Measurements from ENCODE around the gene TPD52L1.

The TPD52L1 gene

DNA sequence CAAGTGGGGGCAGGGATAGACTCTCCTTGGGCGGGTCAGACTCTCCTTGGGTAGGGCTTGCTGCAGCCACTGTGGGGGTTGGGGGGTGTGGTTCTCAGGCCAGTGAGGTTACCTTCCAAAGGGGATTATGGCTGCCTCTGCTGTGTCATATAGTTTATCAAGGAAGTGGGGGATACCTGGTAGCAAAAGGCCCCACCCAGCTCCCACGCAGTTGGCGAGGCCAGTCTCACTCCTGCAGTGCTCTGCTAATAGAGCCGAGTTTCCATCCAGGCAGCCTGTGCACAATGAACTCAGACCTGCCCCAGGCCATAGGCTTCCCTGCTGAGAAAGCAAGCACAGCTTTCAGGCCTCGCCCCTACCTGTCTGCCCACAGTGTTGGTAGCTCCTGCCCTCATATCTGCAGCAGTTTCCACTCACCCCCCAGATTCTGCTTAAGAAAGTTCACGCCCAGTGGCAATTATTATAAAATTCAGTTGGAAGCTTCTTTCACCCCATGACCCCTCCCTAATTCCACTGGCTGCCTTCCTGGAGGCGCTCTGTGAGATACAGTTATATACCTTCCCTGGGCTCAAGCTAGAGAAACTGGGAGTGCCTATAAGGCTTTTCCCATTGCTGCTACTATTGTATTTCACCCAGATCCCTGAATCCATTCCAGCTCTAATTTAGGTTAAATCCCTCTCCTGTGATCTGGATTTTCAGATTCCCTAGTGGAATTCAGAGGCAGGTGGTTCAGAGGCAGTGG is 92.1 kb downstream of the TPD52L1 start:
- DNase-seq, result no peak

DNA sequence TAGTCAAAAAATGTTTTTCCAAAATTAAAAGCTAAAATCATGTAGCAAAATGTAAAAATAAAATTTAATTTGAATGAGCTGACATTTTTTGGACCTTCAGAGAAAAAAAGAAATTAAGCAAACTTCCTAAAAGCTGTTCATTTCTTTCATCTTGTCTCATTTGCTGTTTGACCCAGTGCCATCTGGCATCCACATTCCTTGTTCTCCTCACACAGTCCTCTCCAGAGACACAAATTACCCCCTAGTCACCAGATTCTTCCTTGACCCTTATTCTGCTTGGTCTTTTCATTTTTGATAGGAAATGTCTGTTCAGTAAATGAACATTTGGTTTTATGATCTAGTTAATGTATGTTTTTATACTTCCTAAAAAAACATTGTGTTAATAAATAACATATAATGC is 93.0 kb downstream of the TPD52L1 start:
- no peak for DNase-seq

DNA sequence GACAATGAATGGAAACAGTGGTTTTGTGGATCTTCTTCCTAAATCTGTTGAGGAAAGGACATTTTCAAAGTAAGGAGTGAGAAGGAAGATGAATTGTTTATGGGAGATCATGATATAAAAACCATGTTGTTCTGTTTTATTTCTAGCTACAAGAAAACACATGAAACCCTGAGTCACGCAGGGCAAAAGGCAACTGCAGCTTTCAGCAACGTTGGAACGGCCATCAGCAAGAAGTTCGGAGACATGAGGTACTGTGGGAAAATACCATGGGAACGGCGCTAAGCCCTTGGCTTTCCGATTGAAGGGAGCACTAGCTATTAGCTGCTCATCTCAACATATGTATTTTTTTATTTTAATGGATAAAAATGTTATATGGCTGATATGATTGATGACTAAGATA is 94.6 kb downstream of the TPD52L1 start:
- DNase-seq, result no peak

DNA sequence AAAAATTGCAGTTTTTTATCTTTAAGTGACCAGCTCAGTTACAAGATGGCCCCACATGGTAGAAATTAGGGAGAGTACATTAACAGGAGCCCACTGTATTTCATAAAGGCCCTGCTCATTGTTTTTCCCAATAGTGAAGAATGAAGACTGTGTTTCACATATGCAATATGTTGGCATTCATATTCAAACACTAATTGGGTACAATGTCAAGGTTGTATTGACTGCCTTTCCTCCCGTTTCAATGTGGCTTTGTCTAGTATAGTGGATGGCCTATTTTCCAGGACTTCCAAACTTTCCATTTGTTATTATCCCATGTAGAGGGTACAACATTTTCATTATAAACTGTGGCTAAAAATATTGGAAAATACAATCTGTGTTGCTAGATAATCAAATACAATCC is 96.9 kb downstream of the TPD52L1 start:
- DNase-seq, result no peak

DNA sequence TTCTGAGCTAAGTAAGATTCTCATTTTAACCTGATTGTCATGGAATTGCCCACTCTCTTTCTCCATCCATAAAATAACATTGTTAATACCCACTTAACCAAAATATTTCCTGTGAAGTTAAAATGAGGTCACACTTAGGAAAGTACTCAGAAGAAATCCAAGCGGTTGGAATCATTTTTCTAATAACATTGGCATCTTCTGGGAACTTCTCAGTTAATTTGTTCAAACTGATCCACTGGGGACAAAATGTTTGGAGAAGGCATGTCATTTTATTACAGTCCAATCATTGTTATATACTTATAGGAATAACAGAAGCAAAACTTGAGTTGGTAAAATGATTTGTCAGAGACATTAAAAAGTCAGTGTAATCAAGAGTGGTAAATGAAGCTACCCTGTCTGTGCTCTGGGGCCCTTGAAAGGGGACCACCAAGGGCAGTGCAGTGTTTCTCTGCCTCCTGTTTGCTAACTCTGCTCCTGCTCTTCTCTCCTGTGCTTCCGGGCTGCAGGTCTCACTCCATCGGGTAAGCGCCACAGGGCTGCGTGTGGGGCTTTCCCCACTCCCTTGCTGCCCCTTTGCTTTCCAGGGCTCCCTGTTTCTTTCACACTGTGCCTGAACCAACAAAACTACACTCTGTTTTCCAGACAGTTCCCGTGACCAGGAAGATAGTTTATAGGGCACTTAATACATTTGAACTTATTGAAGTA is 98.1 kb downstream of the TPD52L1 start:
- no peak for DNase-seq

DNA sequence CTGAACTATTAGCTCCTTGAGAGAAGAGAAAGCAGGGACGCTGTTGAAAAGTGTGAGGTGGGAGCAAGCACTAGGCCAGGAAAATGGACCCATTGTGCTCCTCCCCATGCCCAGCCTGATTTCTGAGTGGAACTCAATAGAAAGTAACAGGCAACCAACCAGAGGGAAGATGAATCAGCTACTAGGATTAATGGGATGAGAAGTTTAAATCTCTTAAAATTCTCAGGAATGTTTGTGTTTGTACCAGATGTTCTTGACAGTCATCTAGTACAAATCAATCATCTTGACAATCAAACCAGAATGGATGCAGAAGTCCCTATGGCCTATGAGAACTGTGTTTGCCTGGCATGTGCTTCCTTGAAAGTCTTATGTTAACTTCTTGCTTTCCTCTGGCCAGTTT is 99.3 kb downstream of the TPD52L1 start:
- no peak for DNase-seq

DNA sequence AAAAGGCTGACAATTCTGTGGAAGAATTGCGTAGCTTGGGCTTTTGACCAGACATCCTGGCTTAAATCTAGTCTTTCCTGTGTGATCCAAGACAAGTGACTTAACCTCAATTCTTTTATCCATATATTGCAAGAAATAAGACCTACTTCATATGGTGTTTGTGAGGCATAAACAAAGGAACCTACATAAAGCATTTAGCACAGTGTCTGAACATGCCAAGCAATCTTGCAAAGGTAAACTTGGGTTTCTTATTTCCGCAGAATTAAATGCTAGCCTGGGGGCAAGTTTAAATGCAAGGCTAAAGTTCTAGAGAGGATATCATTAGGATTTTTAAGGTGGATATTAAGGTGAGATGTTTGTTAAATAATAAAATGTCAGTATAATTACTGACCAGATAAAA is 100.3 kb downstream of the TPD52L1 start:
- no peak for DNase-seq

DNA sequence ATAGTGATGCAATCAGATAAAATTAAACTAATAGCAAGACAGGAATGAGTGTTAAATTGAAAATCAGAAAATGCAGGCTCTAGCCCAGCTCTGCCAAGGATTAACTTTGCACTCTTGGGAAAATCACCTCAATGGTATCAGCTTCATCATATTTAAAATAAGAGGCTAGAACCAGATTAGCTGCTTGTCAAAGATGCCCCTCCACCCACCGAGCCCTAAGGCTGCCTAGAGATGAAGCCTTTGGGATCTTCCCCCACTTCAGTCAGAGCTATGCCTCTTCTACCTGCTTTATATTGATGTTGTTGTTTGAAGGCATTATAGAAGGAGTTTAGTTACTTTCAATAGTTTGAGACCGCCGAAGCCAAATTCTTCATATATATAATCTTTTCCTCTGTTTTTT is 100.7 kb downstream of the TPD52L1 start:
- no peak for DNase-seq

DNA sequence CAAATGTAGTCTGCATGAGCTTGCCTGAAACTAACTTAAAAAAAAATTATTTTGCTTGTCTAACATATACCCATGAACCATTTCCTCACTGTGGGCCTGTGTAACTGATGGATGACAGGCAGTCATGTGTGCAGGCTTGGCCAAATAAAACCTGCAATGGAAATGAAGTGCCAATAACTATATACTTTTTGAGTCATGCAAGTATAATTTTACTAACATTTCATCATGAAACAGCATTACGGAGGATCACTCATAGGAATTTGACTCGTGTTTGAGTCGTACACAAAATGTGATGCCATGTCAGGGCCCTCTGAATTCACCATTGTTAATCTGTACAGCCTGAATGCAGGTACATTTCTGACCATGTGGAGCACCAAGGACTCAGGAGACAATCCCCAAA is 101.6 kb downstream of the TPD52L1 start:
- no peak for DNase-seq

DNA sequence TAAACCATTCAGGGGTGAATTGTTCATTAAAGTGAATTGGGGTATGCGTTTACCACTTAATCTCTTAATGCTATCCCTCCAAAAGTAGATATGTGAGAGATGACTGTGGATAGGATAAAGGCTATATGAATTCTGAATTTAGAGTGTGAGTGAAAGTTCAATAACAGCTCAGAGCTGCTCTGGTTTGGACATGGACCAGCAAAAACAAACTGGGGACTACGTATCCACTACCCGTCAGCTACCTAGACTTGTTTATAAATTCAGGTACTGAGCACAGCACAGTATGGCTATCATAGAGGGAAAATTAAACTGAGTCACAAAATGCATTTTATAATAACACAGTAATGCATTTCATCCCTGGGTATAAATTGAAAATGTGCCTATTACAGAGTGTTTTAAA is 103.8 kb downstream of the TPD52L1 start:
- no peak for DNase-seq

DNA sequence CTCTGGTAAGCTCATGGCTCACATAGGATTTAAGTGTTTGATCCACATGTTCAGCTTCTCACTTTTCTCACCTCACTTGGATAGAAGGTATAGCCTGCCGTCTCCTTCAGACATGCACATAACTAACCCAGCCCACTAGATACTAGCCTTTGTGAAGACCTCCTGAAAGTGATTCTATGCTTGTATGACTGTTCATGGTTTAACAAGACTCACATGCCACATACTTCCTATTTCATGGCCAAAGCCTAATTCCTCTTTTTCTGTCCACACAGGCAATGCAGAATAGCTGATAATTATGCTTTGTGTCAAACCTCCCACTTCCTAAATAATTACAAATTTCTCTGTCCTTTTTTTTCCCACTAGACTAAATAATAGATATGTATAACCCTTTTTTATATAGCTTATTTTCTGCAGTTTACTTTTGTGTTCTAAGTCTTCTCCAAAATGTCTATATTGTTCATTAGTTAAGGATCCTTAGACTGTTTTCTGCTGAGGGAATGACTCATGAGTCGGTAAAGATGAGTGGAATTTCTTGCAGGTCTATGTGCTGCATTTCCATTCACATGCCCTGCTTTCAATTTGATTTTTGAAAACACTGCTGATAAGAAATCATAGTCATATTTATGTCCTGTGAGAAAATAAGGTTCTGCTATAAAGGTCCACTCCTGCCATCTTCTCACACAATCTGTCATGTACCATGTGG is 105.2 kb downstream of the TPD52L1 start:
- DNase-seq, result no peak

DNA sequence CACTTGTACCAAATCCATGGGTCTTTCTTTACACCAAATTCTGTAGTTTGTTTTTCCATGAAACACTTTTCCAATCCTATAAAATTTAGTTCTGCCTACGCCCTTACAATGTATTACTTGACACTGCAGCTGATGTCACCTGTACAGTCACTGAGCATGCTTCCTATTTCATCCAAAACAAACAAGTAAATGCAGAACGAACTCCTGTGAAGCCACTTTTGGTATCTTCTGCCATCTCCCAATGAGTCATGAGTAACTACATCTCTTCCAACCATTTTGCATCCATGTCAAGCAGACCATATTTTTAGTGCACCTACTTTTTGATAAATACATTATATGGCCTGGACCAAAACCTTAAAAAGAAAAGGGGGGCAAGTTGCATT is 105.8 kb downstream of the TPD52L1 start:
- no peak for DNase-seq

DNA sequence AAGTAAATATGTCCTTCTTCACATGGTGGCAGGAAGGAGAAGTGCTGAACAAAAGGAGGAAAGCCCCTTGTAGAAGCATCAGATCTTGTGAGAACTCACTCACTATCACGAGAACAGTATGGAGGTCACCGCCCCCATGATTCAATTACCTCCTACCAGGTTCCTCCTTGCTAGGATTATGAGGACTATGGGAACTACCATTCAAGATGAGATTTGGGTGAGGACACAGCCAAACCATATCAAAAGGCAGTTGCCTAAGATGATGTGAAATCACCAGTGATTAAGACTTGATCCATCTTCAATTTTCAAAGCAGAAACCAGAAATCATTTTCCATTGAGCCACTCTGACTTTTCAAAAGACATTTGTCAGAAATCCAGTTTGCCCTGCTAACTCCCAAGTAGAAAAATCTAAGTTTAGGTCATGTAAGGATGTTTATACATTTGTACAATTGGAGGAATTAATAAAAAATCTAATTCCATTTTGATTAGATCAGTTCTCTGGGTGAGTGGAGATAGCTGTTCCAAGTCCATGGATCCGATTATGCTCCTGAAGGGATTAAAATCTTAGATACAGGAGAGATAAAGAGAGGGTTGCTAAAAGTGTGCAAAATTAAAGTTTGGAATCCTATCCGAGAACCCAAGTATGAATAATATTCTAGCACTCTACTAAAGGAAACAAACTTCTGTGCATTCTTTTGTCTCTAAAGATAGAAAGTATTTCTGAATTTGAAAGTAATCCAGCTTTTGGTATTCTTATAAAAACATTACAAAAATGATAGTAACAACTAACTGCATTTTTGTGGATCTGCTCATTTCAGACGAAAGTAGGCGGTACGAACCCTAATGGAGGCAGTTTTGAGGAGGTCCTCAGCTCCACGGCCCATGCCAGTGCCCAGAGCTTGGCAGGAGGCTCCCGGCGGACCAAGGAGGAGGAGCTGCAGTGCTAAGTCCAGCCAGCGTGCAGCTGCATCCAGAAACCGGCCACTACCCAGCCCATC is 108.7 kb downstream of the TPD52L1 start:
- no peak for DNase-seq

DNA sequence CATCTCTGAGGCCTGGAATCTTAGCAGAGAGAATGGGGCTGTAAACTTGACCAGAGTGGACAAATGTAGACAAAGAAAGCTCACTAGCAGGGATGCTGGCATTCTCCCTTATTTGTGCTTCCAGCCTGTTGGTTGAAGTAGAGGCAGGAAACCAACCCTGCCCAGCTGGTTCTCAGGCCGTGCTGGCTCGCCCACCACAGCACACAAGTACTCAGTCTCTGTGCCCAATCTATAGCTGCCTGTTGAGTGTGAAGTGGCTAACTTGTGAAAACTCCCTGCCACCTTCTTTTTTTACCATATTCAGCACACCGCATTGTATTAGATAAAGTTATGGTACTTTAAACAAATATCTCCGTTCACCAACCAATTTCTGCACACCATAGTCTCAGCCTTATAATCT is 110.9 kb downstream of the TPD52L1 start:
- no peak for DNase-seq

DNA sequence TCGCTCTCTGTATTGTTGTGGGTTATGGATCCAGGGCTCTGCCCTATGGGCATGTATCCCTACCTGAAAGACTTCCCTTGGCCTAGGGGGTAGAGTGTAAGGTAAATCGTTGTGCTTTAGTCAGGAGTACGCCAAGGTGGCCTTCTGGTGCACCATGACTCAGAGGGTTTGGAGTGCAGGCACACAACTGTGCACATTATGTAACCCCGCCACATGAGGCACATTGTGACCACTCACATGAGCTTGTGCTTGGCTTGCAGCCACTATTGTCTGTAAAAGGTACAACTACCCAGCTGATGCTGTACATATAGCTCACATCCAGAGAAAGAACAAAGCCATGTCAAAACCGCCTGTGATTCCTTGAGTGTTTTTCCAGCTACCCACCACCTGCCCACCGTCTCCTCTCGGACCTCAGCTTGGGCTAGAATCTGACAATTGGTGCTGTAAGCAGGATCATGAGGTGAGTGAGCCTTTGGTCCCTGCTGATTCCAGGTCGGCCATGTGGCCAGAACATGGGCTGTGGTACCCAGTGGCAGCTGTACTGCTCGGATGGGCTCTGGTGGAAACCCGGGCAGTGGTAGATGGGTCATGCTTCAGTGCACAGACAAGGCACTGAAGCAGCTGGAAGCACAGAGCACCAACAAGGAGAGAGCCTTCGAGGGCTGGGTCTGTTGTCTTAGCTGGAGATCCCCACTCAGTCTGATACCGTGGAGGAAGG is 114.4 kb downstream of the TPD52L1 start:
- DNase-seq, result no peak

DNA sequence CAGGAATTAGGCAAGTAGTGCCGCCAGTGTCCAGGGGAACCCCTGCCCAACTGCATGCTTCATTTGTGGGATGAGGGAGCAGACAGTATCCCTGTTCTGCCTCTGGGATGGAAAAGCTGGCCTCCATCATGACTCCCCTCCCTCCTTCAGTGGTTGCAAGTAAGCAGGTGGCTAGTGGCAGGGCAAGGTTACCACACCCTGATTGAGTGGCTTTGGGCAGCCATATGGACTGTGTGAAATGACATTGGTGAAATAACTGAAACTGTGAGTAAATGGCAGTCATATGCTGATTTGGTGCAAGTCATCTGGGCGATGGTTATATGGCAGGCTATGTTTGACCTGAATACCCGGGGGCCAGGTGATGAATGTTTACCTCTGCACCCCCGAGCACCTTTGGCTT is 115.2 kb downstream of the TPD52L1 start:
- no peak for DNase-seq

DNA sequence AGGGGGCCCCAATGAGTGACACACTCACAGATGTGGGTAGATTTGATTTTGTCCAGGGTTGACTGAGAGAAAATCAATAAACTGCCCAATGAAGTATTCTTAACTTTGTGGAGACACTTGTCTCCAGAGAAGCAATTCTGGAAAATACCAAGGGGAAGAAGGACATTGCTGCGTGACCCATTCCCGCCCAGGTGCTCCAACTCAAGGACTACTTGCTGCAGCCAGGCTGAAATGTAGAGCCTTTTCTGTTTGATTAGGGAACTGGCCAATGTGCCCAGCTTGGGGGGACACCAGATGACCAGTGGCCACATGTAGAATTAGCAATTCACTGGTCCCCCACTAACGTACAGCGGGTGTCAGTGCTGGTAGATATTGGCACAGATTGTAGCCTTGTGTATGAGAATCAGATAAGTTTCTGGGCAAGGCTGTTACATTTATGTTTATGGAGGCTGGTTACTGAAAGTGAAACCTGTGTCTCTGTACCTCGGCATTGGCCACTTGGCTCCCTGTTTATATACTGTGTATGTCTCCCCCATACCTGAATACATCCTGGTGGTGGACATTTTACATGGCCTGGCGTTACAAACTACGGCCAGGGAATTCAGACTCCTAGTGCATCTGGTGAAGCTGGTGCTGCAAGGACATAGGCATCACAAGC is 115.9 kb downstream of the TPD52L1 start:
- DNase-seq, result no peak

DNA sequence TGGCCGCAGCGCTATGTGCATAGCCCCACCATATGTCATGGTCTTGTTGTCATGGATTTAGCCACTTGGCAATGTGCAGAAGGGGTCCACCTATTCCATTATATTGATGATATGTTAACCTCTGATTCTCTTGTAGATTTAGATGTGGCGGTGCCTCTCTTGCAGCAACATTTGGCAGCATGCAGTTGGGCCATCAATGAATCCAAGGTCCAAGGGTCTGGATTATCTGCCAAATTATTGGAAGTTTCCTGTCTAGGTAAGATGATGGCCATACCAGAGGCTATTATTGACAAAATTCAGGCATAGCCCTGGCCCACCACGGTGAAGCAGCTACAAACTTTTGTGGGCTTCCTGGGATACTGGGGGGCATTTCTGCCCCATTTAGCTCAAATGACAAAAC is 116.8 kb downstream of the TPD52L1 start:
- DNase-seq, result no peak

DNA sequence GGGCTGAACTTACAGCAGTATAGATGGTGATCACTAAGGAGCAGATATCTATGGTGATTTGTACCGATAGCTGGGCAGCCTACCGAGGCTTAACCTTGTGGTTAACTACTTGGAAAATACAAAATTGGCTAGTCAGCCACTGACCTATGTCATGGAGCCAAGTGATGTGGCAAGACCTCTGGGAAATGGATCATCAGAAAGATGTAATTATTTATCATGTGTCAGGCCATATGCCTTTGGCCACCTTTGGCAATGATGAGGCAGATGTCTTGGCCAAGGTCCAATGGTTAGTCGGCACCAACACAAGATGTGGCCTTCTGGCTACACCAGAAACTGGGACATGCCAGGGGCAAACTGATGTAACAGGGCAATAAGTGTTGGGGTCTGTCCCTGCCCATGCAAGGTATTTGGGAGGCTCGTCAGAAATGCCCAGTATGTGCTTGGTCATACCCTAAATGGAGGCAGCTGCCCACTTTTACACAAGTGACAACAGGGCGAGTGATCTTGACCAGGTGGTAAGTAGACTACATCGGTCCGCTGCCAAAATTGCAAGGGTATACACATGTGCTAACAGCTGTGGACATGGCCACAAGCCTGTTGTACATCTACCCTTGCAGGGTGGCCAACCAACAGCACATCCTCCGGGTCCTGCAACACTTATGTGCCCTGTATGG is 118.0 kb downstream of the TPD52L1 start:
- DNase-seq, result no peak

DNA sequence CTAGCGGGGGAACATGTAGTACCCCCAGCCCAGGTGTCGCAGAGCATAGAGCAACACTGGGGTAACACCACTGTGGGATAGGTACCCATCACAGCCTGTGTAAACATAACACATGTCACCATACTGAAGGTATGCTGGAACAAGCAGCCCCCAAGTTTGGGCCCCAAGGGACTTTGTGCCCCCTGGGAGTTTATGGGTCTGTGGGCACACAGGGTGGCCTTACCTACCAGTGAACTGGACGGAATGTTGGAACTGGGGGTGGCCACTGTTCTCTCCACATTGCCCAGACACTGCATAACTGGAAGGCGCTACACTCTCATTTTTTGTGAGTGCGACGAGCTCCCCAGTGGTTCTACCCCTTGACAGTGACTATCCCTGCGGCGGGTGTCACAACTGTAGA is 119.7 kb downstream of the TPD52L1 start:
- DNase-seq, result no peak

DNA sequence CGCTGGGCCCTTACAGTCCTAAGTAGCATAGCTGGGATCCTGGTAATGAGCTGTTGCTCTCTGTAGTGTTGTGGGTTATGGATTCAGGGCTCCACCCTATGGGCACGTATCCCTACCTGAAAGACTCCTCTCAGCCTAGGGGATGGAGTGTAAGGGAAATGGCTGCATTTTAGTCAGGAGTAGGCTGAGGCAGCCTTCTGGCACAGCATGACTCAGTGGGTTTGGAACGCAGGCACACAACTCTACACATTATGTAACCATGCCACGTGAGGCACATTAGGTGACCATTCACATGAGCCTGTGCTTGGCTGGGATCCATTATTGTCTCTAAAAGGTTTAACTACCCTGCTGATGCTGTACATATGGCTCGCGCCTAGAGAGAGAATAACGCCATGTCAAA is 120.4 kb downstream of the TPD52L1 start:
- DNase-seq, result no peak

Measured in NCI-H2081 treated with DMSO at 0.1 percent for 48 hours (cell line).